NCI-H446 treated with DMSO at 0.1 percent for 48 hours (cell line): ENCODE measurements around the gene SAAL1.

Experiments
- DNase-seq: peaks from one replicate; lab custom pipeline; 2025; lab: John Stamatoyannopoulos, UW

SAAL1 gene

DNA sequence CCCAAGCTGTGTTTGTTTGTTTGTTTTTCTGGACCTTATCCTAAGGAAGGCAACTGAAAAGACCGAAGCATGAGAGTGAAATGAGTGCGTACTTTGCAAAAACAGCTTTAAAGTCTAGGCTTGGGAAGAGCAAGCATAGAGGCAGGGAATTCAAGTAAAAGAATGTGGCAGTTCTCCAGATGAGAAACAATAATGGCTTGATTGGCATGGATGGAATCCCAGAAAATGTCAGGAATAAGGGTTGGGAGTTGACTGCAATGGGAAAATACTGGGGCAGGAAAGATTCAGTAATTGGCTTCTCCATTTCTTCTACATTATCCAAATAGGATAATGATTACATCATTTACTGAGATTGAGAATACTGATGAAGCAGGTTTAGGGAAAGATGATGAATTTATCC, 17.5 kb downstream of the SAAL1 start:
- no peak for DNase-seq

DNA sequence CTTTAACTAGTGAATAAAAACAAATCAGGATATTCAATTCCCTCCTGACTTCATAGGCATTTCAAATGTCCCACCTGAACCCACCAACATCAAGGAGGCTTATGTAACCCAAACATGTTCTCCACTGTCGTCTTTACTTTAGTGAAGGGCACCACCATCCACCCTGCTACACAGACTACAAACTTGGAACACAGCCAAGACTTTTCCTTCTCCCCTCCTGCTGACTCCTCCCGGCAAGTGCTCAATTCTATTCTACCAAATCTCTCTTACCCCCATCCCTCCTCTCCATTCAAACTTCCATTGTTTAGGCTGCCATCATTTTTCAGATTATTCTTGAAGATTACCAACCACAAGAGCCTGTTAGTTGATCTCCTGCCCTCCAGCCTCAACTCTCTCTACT, 24.3 kb downstream of the SAAL1 start:
- no peak for DNase-seq

DNA sequence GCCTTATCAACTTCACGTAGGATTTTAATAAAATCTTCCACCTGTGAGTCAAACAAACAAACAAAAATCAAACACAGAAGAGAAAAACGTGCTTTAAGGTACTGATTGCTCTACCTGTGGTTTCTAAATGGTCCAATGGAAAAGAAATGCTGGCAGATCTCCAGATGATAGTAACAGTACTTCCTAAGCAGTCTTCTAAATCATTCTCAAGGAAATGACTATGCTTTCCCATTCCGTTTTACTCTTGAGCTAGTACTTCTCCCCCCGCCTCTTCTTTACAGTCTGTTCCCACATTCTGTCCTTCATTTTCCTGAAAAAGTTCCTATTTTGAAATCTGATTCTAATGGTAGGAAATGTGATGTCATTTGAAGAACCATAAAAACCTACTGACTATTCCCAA, 25.4 kb downstream of the SAAL1 start:
- no peak for DNase-seq

DNA sequence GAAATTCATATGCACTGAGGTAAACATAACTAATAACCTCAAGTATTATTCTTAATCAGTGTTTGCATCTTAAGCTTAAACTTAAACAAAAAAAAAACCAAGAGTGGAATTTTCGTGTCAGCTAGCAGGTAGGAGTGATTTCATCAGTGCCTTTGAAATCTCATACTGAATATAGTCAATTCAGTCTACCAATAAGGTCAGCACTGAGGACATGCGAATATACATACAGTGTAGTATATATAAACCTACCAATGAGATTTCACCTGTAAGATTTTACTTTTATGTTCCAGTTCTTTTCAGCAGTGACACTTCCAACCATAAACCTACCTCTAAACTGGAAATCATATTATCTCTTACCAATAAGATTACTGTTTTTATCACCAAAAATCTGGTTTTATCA, 27.0 kb downstream of the SAAL1 start:
- DNase-seq: no peak

DNA sequence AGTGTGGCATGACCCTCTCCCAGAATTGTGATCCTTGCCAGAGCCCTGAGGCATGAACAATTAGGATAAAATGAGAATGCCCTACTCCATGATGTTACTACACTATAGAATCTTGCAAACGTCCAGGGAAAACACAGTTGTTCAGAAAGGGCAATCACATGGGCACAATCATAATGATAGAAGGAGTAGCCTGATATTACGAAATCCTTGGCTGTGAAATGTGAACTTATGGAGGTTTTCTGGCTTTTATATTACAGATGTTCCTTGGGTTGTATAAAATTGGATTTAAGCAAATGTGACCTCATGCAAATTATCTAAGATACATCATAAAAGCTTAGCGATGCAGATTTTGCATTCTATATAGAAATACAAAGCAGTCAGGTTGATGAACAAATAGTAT, 30.4 kb downstream of the SAAL1 start:
- DNase-seq: no peak

DNA sequence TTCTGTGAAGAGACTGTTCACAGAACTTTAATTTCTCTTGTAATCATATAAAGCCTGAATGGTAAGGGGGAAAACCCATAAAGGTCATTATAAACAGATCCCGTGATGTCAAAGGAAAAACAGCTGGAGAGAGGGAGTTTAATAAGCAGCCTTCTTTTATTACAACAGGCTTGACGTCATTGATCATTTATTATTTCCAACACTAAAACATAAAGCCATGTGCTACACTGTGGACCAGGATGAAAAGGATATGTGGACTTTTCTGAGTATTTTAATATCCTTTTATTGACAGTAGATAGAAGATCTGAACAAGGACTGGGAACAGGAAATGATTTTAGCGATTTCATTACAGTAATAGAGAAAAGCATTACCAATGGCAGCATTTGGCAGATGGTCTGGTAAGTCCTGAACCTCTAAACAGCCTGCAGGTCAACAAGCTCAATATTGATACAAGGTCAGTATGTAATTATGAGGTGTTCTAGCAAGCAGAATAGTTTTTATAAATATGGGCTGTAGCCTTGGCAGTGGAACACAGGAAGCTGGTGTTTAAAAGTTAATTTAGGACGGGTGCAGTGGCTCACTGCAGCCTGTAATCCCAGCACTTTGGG, 34.7 kb downstream of the SAAL1 start:
- DNase-seq: no peak

DNA sequence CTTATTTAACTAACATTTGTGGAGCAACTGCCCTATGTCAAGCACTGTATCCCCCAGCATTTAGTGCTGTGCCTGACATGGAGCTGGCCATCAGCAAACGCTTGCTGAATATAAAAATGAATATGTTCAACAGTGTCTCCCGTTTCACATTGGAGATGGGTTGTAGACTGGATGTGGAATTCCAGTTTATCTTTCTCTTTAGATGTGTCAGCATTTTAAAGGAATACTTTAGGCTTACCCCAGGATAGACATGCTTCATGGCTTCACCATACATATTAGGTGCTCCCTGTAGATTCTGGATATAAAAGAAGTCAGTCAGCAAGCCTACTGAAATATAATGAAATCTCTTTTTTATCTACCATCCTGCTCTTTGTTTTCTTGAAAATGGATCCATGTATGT, 38.5 kb downstream of the SAAL1 start:
- no peak for DNase-seq

DNA sequence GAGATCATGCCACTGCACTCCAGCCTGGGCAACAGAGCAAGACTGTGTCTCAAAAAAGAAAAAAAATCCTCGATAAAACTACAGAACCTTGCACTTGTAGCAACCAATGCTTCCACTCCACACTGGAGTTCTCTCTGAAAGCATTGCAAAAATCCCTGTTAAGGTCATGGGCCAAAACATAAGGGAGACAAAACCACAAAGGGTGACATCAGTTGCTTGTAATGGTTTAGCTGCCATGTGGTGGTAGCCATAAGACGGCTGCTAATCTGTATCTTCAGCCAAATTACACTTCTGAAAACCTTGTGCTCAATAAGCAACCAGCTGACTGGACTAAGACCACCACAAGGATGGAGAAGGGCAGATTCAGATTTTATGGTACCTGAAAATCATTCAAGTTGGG, 39.3 kb downstream of the SAAL1 start:
- no peak for DNase-seq

DNA sequence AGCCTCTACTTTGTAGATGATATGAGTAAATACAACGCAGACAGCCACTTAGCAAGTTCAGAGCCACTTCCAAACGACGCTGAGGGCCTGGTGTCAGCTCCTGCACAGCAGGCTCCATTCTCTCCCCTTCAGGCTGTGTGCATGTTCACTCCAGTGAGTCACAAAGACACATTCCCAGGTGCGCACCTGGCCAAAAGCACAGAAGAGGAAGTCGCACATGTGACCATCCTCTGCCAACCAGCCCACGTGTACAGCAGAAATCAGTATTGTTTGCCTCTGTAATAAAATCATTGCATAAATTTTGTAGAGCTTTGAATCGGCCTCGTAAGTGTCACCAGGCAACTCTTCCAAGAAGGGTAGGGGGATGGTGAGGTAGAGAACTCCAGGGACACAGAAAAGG, 40.3 kb downstream of the SAAL1 start:
- no peak for DNase-seq

DNA sequence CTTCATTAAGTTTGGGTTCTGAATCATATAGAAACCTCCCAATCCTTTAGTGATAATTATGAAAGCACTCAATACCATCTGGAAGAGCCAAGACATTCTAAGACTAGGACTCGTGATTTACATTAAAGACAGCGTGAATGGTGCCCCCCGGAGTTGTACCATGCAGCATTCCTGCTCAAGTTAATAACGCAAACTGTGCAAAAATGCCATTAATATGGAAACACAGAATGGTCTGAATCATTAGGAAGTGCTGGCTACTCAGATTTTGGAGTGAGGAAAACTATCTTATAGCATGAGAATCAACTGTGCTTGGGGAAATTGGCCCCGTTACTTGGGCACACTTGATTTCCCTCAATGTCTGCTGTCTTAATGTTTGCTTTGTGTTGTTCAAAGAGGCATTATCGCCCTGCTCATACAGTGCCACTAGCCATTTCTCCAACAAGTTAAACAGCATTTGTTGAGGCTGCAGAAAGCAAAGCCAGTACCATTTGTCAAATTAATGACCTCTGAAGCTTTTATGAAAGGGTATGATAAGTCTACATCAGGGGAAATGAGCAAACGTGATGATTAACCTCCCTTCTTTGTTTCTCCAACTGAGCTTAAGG, 41.3 kb downstream of the SAAL1 start:
- no peak for DNase-seq

DNA sequence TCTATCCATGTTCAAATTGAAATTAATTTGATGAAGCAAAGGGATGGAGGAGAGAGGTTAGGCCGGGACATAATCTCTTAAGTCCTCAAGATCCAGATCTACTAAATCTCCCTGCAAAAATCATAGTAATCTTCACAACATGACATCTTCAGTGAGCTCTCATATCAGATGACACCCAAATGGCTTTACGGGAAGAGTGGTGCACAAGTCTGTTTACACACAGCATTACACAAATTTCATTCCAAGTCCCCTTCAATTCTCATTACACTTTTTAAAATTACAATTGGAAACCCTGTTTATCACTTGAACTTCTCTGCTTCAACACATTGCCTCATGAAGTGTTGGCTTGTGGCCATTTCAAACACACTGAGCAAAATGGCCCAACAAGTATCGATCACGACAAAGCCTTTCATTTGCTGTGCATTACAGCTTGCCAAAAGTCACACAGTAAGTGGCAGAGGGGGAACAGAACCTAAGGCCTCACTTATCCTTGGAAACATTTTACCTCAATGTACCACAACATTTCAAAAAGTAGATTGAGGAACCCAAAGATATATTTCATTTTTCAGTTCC, 41.9 kb downstream of the SAAL1 start:
- no peak for DNase-seq

DNA sequence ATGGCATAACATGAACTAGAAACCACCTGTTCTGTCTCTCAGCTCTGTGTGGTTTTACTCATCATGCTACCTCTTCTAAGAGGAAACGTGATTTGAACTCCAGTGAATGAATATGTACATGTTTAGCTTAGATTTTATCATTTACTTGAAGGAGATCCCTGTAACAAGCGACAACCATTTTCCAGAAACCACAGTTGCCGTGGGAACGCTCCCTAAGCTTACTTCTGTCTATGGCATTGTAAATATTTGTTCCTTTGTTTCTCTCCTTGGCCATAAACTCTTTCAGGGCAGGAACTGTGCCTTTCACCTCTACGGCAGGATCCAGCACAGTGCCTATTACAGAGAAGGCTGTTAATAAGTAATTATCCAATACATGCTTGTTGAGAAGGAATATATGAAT, 42.8 kb downstream of the SAAL1 start:
- DNase-seq: no peak

DNA sequence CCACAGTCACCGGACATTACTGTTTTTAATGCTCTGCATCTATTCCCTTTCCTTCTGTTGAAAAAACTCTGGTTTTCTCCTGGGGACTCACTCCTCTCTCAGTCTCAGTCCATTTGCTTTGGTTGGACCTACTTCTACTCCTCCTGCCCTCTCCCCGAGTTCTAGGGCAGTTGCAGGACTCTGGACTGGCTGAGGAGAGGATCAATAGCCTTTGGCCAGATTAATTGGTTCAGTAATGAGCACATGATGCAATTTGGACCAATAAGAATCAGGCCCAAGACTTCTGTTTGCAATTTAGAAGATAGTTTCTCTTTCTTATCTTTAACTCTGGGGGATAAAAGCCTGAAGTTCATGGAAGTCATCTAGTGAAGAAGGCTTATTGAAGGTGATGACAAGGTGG, 44.5 kb downstream of the SAAL1 start:
- DNase-seq: no peak

DNA sequence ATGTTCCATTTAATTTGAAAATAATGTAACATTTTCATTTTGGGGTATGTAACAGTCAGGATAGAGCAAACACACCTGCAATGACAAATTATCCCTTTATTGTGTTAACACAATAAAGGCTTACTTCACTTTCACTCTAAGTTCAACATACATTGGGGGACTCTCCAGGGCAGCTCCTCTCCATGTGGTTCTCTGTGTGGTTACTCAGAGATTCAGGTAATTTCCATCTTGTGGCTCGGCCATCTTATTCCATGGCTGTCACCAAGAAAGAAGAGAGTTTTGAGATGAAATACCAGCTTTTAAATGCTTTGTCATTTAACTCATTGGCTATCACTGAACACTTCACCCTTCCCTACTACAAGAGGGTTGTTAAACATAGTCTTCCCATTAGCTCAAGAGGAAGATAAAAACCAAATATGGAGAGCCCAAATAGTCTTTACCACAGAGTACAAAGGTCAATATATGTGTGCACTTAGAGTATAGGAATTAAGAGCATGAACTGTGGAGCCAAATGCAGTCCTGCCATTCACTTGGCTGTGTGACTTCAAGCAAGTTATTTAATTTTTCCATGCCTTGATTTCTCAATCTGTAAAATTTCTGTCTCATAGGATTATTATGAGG, 49.2 kb downstream of the SAAL1 start:
- DNase-seq: no peak

DNA sequence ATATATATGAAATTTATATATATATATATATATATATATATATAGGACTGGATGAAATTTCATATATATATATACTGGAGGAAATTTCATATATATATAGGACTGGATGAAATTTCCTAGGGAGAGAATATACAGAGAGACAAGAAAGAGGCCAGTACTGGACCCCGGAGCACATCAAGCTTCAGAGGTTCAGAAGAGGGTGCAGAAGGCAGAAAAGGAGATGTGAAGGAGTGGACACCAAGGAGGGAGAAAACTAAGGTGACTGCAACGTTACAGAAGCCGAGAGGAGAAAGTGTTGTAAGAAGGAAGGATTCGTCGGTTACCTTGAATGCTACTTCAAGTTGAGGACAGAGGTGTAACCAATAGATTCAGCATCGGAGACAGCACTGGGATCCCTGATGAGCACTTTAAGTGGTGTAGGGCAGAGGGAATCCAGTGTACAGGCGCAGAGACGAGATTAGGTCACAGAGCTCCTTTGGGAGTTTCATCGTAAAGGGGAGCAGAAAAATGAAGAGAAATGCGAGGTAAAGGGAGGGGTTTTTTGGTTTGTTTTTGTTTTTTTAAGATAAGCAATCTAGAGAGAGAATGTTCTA, 51.3 kb downstream of the SAAL1 start:
- DNase-seq: no peak

DNA sequence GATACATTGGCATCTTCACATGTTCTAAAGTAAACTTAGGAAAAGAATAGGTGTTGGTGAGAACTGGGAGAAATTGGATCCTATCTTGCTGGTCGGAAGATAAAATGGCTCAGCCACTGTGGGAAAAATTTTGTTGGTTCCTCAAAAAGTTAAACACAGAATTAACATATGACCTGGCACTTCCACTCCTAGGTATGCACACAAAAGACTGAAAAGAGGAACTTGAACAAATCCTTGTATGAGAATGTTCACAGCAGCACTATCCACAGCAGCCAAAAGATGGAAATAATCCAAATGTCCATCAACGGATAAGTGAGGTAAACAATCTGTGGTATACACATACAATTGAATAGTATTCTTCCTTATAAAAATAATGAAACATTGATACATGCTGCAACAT, 55.0 kb downstream of the SAAL1 start:
- DNase-seq: no peak

DNA sequence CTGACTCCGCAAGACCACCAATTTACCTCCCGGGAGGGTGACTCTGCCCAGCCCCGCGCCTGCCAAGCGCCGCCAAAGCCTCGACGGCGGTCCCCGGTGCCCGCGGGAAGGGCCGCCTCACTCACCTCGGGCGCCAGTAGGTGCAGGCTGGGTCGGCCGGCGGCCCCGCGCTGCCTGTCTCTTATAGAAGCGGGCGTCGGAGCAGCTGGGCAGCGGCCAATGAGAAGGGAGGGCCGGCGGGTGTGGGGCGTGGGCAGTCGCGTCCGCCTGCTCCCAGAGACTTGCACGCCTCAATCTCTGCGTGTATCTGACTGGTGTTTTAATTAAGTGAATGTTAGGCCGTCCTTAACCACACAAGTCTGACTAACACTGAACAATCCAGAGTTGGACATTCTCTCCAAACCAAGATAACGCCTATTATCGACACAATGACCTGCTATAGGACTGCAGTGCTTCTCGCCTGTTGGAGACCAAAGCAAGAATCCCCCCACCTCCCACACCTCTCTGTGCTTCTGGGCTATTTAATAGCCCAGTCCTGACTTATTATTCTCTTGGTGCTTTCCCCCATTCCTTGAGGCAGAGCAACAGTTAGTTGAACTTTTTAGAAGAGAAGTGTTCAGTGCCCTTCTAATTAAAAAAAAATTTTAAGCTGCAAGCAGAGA, 59.6 kb downstream of the SAAL1 start, which contains the start of gene TPH1:
Gene TPH1, minus strand, starts transcription at position 154 of the 662 bp plus-strand sequence. CDS start 5,507 bp downstream, outside the sequence.
- no peak for DNase-seq

DNA sequence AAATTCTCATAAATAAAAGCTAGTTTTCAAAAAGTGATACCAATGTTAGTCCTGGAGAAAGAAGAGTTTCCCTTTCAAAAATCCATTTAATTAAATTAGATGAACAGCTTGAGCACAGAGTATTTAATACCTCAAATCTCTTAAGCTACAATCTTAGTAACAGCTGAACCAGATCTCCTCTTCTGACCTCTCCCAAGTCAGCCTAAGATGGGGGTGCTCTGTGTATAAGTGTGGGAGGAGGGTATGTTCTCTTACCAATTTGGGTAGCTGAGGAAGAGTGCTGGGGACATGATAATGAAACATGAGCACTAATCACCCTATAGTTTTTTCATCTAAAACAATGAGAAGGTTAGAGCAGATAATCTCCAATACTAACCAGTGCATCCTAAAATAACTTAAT, 69.4 kb downstream of the SAAL1 start:
- no peak for DNase-seq
